ENCODE measurements around the gene ARMH2.
"Not testable (repeated sequence)": the region's sequence is repeated elsewhere in the genome, so short reads cannot be mapped to it uniquely, and the experiment has no call there.

ARMH2 gene

GRCh38 chr6:24774696-24775519, 23.8 kb downstream of the ARMH2 start, which contains the start of gene GMNN:
GMNN (plus strand) TSS chr6:24774937; CDS start chr6:24777247, 2,310 bp downstream.
- no peak for TF ChIP-seq CTCF (conservative IDR thresholded peaks at IDR 0.05; ENCODE audit: control insufficient read depth, insufficient read depth, low read depth, low read length)
- H3K4me3 ChIP-seq (ENCODE audit: control insufficient read depth, low read depth, low read length), result peak within 1 kb of the TSS; percentile 87
- peak; percentile 91 for DNase-seq (ENCODE audit: low read depth)

GRCh38 chr6:24768361-24768760, 30.4 kb downstream of the ARMH2 start:
- H3K4me3 ChIP-seq (ENCODE audit: control insufficient read depth, low read depth, low read length), result no peak overlapping the region
- DNase-seq (ENCODE audit: low read depth), result peak; percentile 52
- no peak for TF ChIP-seq CTCF (conservative IDR thresholded peaks at IDR 0.05; ENCODE audit: control insufficient read depth, insufficient read depth, low read depth, low read length)

- H3K4me3 ChIP-seq (ENCODE audit: control insufficient read depth, low read depth, low read length), result no peak overlapping the region
- TF ChIP-seq CTCF (conservative IDR thresholded peaks at IDR 0.05; ENCODE audit: control insufficient read depth, insufficient read depth, low read depth, low read length), result peak; percentile 49
- DNase-seq (ENCODE audit: low read depth), result peak; percentile 56
These were observed 31.8 kb downstream of the ARMH2 start for GRCh38 chr6:24766680-24767462.

GRCh38 chr6:24765968-24766367, 32.7 kb downstream of the ARMH2 start:
- not testable (repeated sequence) for DNase-seq (ENCODE audit: low read depth); H3K4me3 ChIP-seq (ENCODE audit: control insufficient read depth, low read depth, low read length)

GRCh38 chr6:24764833-24765828, 33.6 kb downstream of the ARMH2 start:
- H3K4me3 ChIP-seq (ENCODE audit: control insufficient read depth, low read depth, low read length); DNase-seq (ENCODE audit: low read depth): not testable (repeated sequence)

GRCh38 chr6:24763578-24763977, 35.1 kb downstream of the ARMH2 start:
- no peak overlapping the region for H3K4me3 ChIP-seq (ENCODE audit: control insufficient read depth, low read depth, low read length)
- TF ChIP-seq CTCF (conservative IDR thresholded peaks at IDR 0.05; ENCODE audit: control insufficient read depth, insufficient read depth, low read depth, low read length), result no peak
- DNase-seq (ENCODE audit: low read depth), result no peak

- H3K4me3 ChIP-seq (ENCODE audit: control insufficient read depth, low read depth, low read length), result no peak overlapping the region
- DNase-seq (ENCODE audit: low read depth), result no peak
- TF ChIP-seq CTCF (conservative IDR thresholded peaks at IDR 0.05; ENCODE audit: control insufficient read depth, insufficient read depth, low read depth, low read length), result no peak
These were observed 36.9 kb downstream of the ARMH2 start for GRCh38 chr6:24761851-24762250.
